HepG2 (cell line): ENCODE measurements around the gene PPP1R18. TPM values are rescaled to one million over a fixed set of nuclear protein-coding genes. Genes with fewer than 3 reads are reported as not detected.

Source experiments
- ARNTL ChIP-seq: sonication (generic); formaldehyde crosslinking; IDR thresholded peaks from 2 replicates; pipeline ENCODE4 v1.4.0; 2020; ENCODE audit warnings: mild to moderate bottlenecking, missing genetic modification reagents
- ATF1 ChIP-seq: IDR thresholded peaks from 2 replicates; pipeline ENCODE4 v1.6.1; 2016; ENCODE audit warnings: mild to moderate bottlenecking, control low read depth
- ATF3 ChIP-seq: sonication (generic); formaldehyde crosslinking; IDR thresholded peaks from 2 replicates; pipeline ENCODE4 v1.4.0; 2020; ENCODE audit warnings: missing genetic modification reagents
- CBX5 ChIP-seq: sonication (generic); formaldehyde crosslinking; IDR thresholded peaks from 2 replicates; pipeline ENCODE4 v1.4.0; 2020; ENCODE audit warnings: missing genetic modification reagents, borderline replicate concordance
- ESRRA ChIP-seq: sonication (generic); formaldehyde crosslinking; IDR thresholded peaks from 2 replicates; pipeline ENCODE4 v1.5.1; 2020; ENCODE audit warnings: mild to moderate bottlenecking, low read depth, missing genetic modification reagents
- ETV6 ChIP-seq: sonication (generic); formaldehyde crosslinking; conservative IDR thresholded peaks from 2 replicates; pipeline ENCODE4 v1.4.0; 2020; ENCODE audit warnings: missing genetic modification reagents
- GATAD2A ChIP-seq: IDR thresholded peaks from 2 replicates; pipeline ENCODE4 v1.6.1; 2016
- KDM5A ChIP-seq: fragments of 200-600 bp; sonication (generic); IDR thresholded peaks from 2 replicates; pipeline ENCODE4 v1.7.0; 2018; ENCODE audit warnings: antibody characterized with exemption, mild to moderate bottlenecking, low read length, borderline replicate concordance
- MEIS1 ChIP-seq: sonication (generic); formaldehyde crosslinking; IDR thresholded peaks from 2 replicates; pipeline ENCODE4 v1.9.0; 2021; ENCODE audit warnings: mild to moderate bottlenecking, missing genetic modification reagents, moderate library complexity, borderline replicate concordance
- MTA3 ChIP-seq: sonication (generic); formaldehyde crosslinking; IDR thresholded peaks from 2 replicates; pipeline ENCODE4 v1.4.0; 2020; ENCODE audit warnings: missing genetic modification reagents
- NFE2 ChIP-seq: sonication (generic); formaldehyde crosslinking; IDR thresholded peaks from 2 replicates; pipeline ENCODE4 v1.4.0; 2020; ENCODE audit warnings: missing genetic modification reagents
- NFIB ChIP-seq: sonication (generic); formaldehyde crosslinking; IDR thresholded peaks from 2 replicates; pipeline ENCODE4 v1.9.0; 2021; ENCODE audit warnings: missing genetic modification reagents, mild to moderate bottlenecking, borderline replicate concordance
- PBX3 ChIP-seq: sonication (generic); formaldehyde crosslinking; IDR thresholded peaks from 2 replicates; pipeline ENCODE4 v1.8.1; 2023; ENCODE audit warnings: missing genetic modification reagents, inconsistent platforms, borderline replicate concordance
- RFX5 ChIP-seq: IDR thresholded peaks from 2 replicates; pipeline ENCODE4 v1.6.1; 2011; ENCODE audit warnings: low read depth, low read length, improper control_type of control experiment
- RXRA ChIP-seq: sonication (generic); formaldehyde crosslinking; IDR thresholded peaks from 2 replicates; pipeline ENCODE4 v1.5.1; 2020; ENCODE audit warnings: missing genetic modification reagents
- SALL1 ChIP-seq: sonication (generic); formaldehyde crosslinking; IDR thresholded peaks from 2 replicates; pipeline ENCODE4 v1.8.0; 2022; ENCODE audit warnings: mild to moderate bottlenecking, missing genetic modification reagents
- TOE1 ChIP-seq: sonication (generic); formaldehyde crosslinking; IDR thresholded peaks from 2 replicates; pipeline ENCODE4 v1.4.0; 2020; ENCODE audit warnings: mild to moderate bottlenecking, missing genetic modification reagents
- ZFP90 ChIP-seq: sonication (generic); formaldehyde crosslinking; IDR thresholded peaks from 2 replicates; pipeline ENCODE4 v1.8.0; 2022; ENCODE audit warnings: missing genetic modification reagents, mild to moderate bottlenecking, inconsistent platforms, borderline replicate concordance
- ZNF335 ChIP-seq: sonication (generic); formaldehyde crosslinking; IDR thresholded peaks from 2 replicates; pipeline ENCODE4 v1.4.0; 2020; ENCODE audit warnings: missing genetic modification reagents
- ZNF547 ChIP-seq: sonication (generic); formaldehyde crosslinking; IDR thresholded peaks from 2 replicates; pipeline ENCODE4 v1.5.1; 2020; ENCODE audit warnings: mild to moderate bottlenecking, missing genetic modification reagents
- ZNF773 ChIP-seq: sonication (generic); formaldehyde crosslinking; IDR thresholded peaks from 2 replicates; pipeline ENCODE4 v1.4.0; 2020; ENCODE audit warnings: missing genetic modification reagents, borderline replicate concordance
- ZNF775 ChIP-seq: sonication (generic); formaldehyde crosslinking; IDR thresholded peaks from 2 replicates; pipeline ENCODE4 v1.4.0; 2020; ENCODE audit warnings: missing genetic modification reagents, mild to moderate bottlenecking, moderate library complexity, borderline replicate concordance
- ZNF878 ChIP-seq: sonication (generic); formaldehyde crosslinking; IDR thresholded peaks from 2 replicates; pipeline ENCODE4 v1.8.1; 2023; ENCODE audit warnings: mild to moderate bottlenecking, missing genetic modification reagents, moderate library complexity
- ZSCAN31 ChIP-seq: sonication (generic); formaldehyde crosslinking; IDR thresholded peaks from 2 replicates; pipeline ENCODE4 v1.5.0; 2020; ENCODE audit warnings: low read depth, mild to moderate bottlenecking, missing genetic modification reagents
- polyA plus RNA-seq, 8 experiments: library from polyadenylated mRNA; depleted of rRNA in 3 of 8; stranded (reverse) in 7 of 8; unstranded in 1 of 8; fragments of >200 nt; fragmentation: Illumina TruSeq in 4 of 8; extraction: Trizol in 4 of 8; gene quantifications; 2 replicates each; pipeline versions ENCODE4 v1.2.1 to v1.2.3, GENCODE V29; 2011 to 2016; ENCODE audit warnings: low read depth in 4 of 8, missing spikeins in 1 of 8, mixed read lengths in 1 of 8; ENCODE audit not compliant: insufficient read depth in 1 of 8
- total RNA-seq, 5 experiments: library from RNA; depleted of rRNA; stranded (reverse); fragments of >200 nt; fragmentation: Illumina TruSeq; extraction: Trizol; gene quantifications; 2 replicates each; pipeline ENCODE4 v1.2.3, GENCODE V29; 2016; ENCODE audit warnings: low read depth in 1 of 5
- TF ChIP-seq, protein P1 (sequence below): sonication (generic); formaldehyde crosslinking; IDR thresholded peaks from 2 replicates; pipeline ENCODE4 v1.4.0; 2020; ENCODE audit warnings: missing genetic modification reagents, mild to moderate bottlenecking, borderline replicate concordance

Gene PPP1R18
- total and polyA plus RNA-seq, 2 of the 13 experiments (the other 11 are each of a cell fraction or from before 2014, with no cell fraction given): 4.9 to 9.2 TPM

- TF ChIP-seq ZSCAN31 (CRISPR knock-in tag) (no peak), RXRA (CRISPR knock-in tag) (peak; percentile 74), SALL1 (CRISPR knock-in tag) (peak; percentile 80), ZNF878 (no peak), CBX5 (CRISPR knock-in tag) (peak; percentile 77; the same call in 1 of the 2 replicates), ESRRA (CRISPR knock-in tag) (no peak), ARNTL (CRISPR knock-in tag) (no peak), TOE1 (CRISPR knock-in tag) (no peak), GATAD2A (peak; percentile 30; the same call in 1 of the 2 replicates), KDM5A (peak; percentile 83; the same call in 1 of the 2 replicates), ZFP90 (0 out of 2 replicates have a peak, but pooled peaks have one; percentile 62), PBX3 (CRISPR knock-in tag) (0 out of 2 replicates have a peak, but pooled peaks have one; percentile 33), ZNF773 (CRISPR knock-in tag) (0 out of 2 replicates have a peak, but pooled peaks have one; percentile 67), ZNF547 (no peak), MEIS1 (no peak), ATF1 (CRISPR knock-in tag) (no peak), MTA3 (CRISPR knock-in tag) (no peak), ETV6 (CRISPR knock-in tag) (no peak), NFE2 (CRISPR knock-in tag) (no peak), ZNF335 (peak; percentile 64; the same call in 1 of the 2 replicates), ATF3 (no peak), ZNF775 (no peak), NFIB (no peak), RFX5 (no peak)
- TF ChIP-seq, protein P1, sequence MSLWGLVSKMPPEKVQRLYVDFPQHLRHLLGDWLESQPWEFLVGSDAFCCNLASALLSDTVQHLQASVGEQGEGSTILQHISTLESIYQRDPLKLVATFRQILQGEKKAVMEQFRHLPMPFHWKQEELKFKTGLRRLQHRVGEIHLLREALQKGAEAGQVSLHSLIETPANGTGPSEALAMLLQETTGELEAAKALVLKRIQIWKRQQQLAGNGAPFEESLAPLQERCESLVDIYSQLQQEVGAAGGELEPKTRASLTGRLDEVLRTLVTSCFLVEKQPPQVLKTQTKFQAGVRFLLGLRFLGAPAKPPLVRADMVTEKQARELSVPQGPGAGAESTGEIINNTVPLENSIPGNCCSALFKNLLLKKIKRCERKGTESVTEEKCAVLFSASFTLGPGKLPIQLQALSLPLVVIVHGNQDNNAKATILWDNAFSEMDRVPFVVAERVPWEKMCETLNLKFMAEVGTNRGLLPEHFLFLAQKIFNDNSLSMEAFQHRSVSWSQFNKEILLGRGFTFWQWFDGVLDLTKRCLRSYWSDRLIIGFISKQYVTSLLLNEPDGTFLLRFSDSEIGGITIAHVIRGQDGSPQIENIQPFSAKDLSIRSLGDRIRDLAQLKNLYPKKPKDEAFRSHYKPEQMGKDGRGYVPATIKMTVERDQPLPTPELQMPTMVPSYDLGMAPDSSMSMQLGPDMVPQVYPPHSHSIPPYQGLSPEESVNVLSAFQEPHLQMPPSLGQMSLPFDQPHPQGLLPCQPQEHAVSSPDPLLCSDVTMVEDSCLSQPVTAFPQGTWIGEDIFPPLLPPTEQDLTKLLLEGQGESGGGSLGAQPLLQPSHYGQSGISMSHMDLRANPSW (CRISPR knock-in tag): no peak
Measured at GRCh38 chr6:30690403-30691207, 4.2 kb upstream of the PPP1R18 start, which contains the start of gene NRM (continued).
